Right kidney (tissue), 1 donor: ENCODE measurements around the gene CNGB1.
"Not testable (repeated sequence)": the region's sequence is repeated elsewhere in the genome, so short reads cannot be mapped to it uniquely, and the experiment has no call there.

ENCODE experiments used
- DNase-seq: peaks from one replicate; pipeline ENCODE4 v3.0.0-alpha.2; 2016

CNGB1 gene

DNA sequence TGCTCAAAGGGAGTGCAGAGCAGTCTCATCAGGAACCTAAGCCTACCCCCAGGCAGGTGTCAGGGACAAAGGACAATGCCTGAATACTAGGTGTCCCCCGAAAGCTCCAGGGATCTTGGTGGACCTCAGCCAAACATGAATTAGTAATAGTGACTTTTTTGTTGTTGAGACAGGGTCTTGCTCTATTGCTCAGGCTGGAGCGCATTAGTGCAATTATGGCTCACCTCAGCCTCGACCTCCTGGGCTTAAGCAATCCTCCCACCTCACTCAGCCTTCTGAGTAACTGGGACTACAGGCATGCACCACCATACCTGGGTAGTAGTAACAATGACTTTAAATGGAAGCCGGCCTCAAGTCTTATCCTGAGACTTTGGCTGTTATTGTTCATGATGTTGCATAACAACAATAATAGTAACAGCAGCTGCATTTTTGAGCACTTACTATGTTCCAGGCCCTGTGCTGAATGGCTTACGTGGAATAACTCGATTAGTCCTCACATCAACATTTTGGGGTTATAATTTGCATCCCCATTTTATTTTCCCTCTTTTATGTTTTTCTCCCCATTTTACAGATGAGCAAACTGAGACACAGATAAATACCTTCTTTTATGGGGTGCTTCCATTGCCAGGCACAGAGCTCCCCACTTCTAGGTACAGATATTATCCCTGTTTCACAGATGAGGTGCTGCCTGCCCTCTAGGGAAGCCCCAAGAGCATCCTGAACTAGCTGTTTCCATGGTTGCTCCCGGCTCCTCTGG lies 19.5 kb downstream of the CNGB1 start:
- no peak for DNase-seq

DNA sequence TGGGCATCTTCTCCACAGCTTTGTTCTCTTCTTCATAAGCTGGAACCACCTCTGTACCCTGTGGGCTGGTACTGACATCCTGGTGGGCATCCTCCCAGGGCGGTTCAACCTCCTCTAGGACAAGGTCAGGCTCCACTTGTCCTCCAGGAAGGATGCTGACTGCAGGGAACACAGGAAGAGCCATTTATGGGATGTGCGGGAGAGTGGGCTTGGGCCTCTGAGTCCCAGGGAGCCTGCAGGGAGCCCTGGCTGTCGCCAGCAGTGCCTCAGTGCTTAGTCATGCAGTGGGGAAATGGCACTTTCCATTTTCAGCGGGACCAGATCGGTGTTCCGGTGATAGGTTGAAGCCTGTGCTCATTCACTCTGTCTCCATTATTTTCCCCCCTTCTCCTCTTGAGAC lies 20.5 kb downstream of the CNGB1 start:
- DNase-seq = no peak

DNA sequence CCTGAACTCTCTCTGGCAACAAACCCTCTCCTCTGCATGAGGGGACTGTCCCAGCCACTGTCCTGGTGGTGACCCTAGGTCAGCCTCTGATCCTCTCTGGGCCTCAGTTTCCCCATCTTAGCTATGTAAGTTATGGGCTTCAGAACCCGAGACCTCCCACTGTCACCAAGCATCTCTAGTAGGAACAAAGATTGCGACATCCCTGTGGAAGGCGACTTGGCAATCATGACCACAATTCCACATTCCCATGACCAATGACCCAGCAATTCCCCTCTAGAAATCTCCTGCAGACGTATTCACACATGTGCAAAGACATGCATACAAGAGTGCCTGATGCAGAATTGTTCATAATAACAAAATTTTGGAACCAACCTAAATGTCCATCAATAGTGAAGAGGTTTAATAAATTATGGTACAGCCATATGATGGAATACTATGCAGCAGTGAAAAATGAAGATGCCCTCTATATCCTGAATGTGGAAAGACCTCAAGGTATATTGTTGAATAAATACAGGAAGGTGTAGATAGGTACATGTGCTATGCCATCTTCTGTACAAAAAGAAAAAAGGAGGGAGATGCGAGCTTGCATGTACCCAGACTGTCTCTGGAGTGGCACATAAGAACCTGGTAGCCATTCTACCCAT lies 21.2 kb downstream of the CNGB1 start:
- no peak for DNase-seq

DNA sequence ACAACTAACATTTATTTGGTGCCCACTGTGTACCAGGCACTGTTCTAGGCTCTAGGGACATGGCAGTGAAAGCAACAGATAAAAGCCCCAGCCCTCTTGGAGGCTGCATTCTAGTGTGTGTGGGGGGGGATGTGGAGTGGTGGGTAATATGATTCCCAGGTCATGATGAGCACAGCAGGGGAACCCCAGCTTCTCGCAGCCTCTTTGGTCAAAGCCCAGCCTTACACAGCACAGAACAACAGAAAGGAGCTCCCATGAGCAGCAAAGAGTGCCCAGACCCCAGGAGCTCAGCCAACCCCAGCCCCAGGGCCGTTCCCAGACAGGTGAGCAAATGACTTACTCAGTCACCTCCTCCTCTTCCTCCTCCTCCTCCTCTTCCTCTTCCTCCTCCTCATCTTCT lies 21.9 kb downstream of the CNGB1 start:
- no peak for DNase-seq

DNA sequence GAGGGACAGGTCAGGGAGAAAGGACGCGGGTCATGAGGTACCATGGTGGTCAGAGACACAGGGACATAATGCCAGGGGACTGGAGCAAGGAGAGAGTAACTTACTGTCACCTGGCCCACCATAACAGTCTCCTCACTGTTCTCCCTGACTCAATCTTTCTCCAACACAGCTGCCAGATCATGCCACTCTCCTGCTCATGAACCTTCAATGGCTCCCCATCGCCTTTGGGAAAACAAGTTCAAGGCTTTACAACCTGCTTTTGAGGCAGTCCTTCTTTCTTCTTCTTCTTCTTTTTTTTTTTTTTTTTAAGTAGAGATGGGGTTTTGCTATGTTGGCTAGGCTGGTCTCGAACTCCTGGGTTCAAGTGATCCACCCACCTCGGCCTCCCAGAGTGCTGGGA lies 22.9 kb downstream of the CNGB1 start:
- DNase-seq = no peak

DNA sequence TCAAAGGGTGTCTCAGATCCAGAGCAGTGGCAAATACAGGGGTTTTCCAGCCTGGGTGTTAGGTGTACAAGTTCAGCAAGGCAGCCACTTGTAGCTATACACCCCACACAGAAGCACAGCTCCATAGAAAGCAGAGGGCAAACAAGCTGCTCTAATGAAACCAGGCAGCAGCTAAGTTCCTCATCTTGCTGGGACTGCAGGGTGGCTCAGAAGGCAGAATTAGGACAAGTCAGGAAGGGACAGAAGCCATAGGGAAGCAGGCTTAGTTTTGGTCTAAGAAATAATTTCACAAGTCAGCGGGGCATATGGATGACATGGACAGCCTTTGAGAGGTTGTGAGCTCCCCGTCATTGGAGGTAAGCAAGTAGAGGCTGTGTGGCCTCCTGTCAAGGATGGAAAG lies 23.7 kb downstream of the CNGB1 start:
- DNase-seq = no peak

DNA sequence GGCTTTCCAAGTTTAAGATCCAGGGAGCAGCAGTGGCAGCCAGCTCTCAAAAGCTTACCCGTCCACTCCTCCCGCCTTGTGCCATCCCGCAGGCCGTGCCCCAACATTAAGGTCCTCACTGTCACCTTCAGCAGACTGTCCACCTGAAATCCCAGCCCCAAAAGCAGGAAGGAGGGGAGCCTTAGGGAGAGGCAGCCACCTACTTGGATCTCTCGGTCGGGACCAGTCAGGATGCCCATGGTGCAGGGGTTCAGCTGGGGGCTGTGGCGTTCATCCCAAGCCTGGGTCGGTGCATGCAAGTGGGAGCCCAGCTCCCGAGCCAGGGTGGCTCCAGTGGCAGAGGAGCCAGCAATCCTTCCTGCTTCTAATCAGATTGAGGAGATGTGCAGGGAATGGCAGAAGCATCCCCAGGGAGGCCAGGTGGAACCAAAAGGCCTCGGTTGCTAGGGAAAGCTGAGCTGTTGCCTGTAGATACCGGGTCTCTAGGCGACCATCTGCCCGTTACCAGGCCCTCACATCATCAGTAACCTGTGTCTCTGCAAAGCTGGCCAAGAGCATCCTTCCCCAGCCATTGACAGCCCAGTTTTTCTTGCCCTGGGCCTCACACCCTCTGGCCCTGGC lies 24.6 kb downstream of the CNGB1 start:
- DNase-seq = no peak

DNA sequence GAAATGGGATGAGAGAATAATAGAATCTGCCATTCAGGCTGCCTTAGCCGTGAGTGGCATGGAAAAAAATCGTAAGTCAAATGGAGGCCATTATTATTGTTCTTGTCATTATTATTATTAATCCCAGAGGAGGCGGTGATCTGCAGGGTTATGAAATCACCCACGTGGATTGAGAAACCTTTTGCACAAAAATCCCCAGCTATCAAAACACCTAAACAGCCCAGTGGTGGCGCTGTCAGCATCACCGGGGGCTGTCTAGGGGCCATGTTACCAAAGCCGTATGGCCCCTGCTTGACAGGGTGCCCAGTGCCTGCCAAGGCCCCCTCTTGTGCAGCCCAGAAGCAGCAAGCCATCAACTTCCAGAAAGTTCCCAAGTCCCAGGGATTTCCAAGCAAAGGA lies 25.2 kb downstream of the CNGB1 start:
- DNase-seq = no peak

DNA sequence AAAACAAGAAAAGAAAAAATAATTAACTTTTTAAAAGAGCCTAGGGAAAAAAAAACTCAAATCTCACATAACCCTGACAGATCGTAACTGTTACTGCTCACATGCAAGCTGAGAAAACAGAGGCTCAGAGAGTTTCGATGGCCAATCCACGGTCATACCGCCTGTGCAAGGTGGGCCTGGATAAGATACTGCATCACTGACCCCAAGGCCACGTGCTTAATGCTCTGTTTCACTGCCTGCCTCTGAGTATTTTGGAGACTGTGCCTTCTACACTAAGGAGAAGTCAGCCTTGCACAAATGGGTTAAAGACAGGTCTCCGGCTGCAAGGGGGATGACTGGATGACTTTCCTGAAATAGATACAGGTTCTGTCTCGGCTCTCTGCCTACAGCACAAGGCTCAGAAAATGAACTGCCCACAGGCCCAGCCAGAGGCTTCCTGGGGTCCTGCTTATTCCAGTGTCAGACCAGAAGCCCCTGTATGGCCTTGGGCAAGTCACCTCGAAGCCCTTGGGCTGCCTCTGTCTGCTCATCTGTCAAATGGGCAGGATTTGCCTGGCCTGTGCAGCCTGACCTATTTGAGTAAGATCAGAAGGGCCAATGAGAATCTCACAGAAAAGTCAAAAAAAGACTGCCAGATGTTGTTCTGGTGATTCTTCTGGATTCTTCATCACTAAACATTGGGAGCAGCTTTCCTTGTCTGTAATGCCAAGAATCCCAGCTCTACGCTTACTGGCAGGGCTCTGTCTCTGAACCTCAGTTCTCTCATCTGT lies 25.8 kb downstream of the CNGB1 start:
- no peak for DNase-seq

DNA sequence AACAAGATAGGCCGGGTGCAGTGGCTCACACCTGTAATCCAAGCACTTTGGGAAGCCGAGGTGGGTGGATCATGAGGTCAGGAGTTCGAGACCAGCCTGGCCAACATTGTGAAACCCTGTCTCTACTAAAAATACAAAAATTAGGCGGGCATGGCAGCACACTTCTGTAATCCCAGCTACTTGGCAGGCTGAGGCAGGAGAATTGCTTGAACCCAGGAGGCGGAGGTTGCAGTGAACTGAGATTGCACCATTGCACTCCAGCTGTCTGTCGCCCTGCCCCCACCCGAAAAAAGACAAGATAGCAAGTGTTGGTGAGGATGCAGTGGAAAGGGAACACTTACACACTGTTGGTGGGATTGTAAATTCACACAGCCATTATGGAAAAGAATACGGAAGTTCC lies 27.5 kb downstream of the CNGB1 start:
- DNase-seq = not testable (repeated sequence)

DNA sequence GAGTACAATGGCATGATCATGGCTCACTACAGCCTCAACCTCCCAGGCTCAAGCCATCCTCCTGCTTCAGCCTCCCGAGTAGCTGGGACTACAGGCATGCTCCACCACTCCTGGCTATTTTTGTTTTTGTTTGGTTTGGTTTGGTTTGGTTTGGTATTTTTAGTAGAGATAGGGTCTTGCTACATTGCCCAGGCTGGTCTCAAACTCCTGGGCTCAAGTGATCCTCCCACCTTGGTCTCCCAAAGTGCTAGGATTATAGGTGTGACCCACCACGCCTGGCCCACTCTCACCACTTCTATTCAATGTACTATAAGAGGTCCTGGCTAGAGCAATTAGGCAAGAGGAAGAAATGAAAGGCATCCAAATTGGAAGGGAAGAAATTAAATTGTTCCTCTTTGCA lies 29.0 kb downstream of the CNGB1 start:
- DNase-seq = not testable (repeated sequence)

DNA sequence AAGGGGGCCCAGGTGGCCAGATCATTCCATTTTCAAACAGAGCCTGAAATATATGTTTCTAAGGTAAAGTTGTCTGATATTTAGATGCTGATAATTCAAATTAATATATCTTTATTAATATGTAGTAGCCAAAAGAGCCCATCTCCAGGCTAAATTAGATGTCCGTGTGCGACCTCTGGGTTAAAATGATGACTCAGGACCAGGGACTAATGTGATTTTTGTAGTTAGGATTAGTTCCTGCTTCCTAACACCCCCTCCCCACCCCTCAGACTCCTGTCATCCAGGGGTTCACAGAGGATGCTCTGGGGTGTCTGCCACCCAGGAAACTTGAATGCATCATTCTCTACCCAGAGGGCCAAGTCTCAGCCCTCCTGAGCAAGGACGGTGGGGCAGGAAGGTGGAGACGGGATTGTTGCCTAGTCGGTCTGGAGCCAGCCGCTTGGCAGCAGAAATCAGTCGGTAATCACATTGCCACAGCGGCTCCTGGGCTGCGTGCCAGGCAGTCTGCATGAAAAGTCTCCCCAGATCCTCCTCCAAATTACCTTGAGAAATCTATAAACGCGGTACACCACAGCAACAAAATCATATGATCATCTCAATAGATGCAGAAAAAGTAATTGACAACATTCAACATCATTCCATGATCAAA lies 29.8 kb downstream of the CNGB1 start:
- DNase-seq = no peak

DNA sequence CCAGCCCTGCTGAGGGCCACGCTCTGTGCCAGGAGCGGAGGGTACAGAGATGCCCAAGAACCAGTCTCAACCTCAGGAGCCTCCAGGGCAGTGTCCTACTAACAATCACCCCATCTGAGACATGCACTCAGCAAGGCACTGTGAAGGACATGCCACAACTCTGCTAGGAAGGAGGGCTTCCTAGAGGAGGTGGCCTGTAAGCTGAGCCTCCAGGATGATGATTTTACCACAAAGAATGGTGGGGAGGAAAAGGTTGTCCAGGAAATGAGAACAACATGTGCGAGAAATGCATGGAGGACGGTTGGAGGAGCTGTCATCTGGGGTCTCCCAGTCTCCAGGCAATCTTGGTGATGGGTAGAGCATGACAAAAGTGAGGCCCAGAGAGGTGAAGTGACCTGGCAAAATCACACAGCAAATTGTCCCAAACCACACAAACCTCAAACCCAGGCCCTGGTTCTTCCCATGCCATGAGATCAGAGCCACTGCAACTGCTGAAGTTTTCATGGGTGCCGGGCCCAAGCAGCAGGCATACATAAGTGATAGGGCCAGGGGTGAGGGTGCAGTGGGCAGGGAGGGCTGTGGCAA lies 30.5 kb downstream of the CNGB1 start:
- DNase-seq = no peak

DNA sequence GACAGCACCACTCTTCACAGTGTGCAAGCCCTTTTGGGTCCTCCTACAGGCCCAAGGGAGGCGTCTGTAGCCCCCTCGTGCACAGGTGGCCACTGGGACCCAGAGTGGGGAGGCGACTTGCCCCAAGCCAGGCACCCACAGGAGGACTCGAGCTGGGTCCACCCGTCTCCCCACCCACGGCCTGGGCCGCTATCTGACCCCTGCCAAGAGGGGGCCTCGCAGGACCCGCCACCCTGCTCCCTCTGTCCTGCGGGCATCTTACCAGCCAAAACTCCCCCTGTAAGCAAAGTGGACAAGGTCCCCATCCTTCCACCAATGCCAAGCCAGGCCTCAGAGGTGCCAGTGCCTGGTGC lies 31.1 kb downstream of the CNGB1 start:
- DNase-seq = no peak

DNA sequence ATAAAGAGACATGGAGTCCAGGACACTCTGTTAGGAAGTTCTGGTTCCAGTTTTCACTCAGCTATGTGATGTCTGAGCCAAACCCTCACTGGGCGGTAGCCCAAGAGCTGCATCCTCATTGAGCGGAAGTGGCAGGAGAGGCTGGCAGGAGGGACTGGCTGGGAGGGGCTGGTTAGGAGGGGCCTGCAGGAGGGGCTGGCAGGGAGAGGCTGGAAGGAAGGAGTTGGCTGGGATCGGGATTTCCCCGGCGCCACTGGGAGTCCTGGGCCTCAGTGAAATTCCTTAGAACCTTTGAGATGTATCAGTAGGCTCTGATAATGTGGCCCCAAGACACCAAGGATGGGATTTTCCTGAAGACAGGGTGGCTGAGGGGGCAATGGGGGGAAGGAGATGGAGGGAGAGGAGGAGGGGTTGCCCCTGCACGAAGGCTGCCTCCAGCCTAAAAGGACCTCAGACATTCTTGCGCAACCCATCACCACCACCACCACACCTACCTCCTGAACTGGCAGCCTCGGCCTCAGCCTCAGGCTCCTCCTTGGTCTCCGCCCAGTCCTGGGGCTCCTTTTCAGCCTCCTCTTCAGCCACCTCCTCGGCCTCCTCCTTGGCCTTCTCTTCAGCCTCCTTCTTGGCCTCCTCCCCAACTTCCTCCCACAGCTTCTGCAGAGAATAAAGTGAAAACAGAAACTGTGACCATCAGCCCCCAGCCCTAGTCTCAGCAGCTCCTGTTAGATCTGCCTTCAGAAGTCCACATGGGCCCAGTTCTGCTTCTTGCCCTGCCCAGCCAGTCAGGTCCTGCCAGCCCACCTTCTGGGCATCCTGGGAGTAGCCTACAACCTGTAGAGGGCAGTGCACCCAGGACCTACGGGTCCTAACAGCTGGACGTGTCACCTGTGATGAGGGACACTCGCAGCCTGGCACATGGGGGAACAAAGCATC lies 31.7 kb downstream of the CNGB1 start:
- DNase-seq = no peak

DNA sequence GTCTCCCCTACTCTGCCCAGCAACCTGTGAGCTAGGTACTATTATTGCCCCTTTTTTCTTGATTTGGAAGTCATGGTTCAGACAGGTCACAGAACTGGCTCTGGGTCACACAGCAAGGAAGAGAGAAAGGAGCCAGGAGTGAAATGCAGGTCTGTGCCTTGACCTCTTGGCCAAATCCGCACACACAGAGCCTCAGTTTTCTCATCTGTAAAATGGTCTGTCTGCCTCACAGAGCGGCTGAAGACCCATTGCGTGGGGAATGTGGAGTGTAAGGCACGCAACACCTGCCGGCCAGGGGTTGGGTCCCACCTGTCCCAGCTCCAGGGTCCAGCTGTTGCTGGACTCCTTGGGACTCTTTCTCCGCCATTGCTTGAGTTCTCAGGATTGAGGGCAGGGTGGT lies 32.4 kb downstream of the CNGB1 start:
- DNase-seq = no peak

DNA sequence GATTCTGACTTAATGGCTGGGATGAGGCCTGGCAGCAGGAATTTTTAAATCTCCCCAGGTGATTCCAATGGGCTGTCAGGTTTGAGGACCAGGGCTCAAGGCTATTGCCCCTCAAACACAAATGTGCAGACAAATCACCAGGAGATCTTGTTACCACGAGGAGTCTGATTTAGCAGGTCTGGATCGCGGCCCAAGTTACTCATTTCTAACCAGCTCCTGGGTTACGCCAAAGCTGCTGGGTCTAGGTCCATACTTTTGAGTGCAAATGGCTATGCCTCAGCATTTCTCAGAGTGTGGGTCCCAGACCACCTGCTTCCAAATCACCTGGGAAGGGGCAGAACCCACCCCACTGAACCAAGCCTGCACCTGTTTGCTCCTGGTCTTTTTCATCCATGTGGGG lies 33.1 kb downstream of the CNGB1 start:
- DNase-seq = no peak

DNA sequence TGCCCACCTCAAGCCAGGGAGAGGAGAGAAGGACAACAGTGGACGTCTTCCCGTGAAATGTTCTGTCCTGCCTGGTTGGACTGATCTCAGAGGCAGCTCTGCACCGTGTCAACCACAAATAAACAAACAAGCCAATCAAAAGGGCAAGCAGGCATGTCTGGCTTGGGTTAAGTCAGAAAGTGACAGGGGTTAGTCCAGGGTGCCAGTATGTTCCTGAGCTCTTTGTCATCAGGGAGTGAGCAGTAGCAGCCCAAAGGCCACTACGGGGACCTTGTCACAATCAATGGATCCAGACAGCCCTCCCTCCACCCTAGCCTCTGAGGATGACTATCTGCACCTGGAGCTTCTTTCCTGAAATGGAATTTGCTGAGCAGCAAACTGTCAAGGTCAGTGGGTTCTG lies 35.0 kb downstream of the CNGB1 start:
- no peak for DNase-seq

DNA sequence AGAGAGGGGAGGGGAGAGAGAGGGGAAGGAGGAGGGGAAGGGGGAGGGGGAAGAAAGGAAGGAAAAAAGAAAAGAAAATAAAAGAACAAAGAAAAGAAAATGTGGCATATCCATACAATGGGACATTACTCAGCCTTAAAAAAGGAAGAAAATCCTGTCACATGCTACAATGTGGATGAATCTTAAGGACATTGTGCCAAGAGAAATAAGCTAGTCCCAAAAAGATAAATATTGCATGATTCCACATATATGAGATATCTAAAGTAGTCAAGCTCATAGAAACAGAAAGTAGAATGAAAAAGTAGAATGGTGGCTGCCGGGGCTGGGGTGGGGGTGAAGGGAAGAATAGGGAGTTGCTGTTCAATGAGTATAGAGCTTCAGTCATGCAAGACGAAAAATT lies 40.4 kb downstream of the CNGB1 start:
- no peak for DNase-seq

DNA sequence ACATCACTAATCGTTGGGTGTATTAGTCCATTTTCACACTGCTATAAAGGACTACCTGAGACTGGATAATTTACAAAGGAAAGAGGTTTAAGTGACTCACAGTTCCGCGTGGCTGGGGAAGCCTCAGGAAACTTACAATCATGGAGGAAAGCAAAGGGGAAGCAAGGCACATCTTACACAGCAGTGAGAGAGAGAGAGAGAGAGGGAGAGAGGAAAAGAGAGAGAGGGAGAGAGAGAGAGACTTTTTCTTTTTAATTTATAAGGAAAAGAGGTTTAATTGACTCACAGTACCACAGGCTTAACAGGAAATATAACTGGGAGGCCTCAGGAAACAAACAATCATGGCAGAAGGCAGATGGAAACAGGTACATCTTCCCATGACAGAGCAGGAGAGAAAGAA lies 41.7 kb downstream of the CNGB1 start:
- no peak for DNase-seq

DNA sequence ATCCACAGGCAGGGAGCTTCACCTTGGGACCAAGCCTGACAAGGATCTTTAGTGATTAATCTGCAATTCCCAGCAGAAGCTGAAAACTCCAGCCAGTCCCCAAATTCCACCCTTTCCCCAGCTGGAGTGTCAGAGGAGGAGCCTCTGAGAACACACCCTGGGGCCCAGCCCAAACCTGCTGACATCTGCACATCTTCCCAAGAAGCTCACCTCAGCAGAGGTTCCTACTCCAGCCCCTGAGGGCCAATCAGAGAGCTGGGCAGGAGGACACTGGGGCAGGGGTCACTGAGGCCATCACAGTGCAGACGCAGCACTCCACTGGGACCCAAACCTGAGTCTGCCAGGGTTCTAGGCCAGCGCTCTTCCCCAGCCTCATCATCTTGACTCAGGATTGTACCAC lies 44.9 kb downstream of the CNGB1 start:
- DNase-seq = no peak
